ENCODE data around the gene NPC2.

Gene NPC2

DNA sequence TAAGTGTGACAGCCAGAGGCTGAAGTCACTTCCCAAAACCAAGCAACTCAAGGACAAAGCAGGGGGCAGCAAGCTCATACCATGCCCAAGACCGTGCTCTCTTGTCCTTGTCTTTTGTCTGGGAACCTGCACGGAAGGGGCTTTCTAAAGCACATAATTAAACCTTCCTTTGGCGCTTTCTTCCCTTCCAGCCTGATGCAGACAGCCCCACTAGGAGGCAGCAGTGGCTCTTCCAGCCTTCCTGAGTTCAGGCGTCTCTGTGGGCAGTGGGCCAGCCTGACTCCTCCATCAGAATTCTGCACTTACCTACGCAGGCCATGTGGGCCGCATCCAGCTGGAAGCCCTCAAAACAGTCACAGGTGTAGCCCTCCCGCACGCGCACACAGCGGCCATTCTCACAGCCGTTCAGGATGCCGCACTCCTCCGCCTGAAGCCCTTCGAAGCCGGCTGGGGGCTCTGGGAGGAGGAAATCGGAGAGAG lies 8.1 kb upstream of the NPC2 start:
- Mint-ChIP-seq H3K4me3 (no peak overlapping the region), H3K27ac (no peak overlapping the region), H3K27me3 (no peaks in the 10 kb centered on the region), H3K4me1 (peaks cover 13% of the 10 kb centered on the region), H3K36me3 (no peaks in the 10 kb centered on the region), H3K9me3 (no peaks in the 10 kb centered on the region)
- ATAC-seq = no peak

DNA sequence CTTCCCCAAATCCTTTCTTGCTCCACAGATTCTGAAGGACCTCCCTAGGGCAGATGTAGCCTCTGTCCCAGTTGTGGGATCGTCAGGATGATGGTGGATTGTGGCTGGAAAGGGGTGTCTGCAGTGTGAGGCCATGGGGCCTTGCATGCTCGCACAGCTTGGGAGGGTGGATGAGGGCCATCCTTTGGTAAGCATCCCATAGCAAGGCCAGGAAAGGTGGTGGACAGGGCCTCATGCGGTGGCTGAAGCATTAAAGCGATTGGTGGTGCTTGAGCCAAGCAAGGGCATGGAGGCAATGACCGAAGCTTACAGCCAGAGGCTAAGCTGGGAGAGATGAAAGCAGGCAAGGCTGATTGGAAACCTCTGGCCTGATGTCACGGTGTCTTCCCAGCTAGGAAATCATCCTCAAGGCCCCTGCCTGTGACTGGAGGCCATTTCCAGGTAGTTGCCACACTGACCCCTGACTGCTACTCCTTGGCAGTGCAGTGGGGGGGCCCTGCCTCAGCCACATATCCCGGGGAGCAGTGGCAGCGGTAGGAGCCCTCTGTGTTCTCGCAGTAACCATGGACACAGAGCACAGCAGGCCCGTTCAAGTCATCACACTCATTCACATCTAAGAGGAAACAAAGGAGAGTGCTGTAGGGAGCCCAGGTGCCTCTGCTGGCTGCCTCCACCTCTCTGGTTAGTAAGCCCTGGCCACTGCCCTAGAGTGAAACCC lies 7.5 kb upstream of the NPC2 start:
- H3K27ac Mint-ChIP-seq = no peak overlapping the region

DNA sequence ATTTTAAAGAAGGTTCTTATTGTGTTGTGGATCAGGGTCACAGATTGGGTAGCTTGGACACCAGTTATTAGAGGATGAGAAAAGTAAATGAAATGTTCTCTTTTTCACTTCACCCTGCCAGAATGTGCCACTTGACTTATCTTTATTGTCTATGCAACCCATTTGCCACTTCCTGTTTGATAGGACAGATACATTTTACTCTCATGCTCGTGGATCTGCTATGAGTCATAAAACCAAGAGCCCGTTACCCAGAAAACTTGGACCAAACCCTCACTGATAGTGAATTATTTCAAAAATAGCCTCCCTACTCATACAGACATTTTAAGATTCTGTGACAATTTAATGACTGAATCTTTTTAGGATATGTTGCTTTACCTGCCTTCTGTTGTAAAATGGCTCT lies 2.3 kb upstream of the NPC2 start:
- H3K36me3 Mint-ChIP-seq = no peaks in the 10 kb centered on the region
- H3K4me3 Mint-ChIP-seq = no peak overlapping the region
- no peak for ATAC-seq
- no peaks in the 10 kb centered on the region for H3K27me3 Mint-ChIP-seq
- no peak overlapping the region for H3K27ac Mint-ChIP-seq
- H3K4me1 Mint-ChIP-seq = peaks cover 14% of the 10 kb centered on the region
- H3K9me3 Mint-ChIP-seq = no peaks in the 10 kb centered on the region

More for the DNA sequence above, 7.5 kb upstream of the NPC2 start:
- no peak overlapping the region for H3K4me3 Mint-ChIP-seq
- no peak for ATAC-seq
- H3K4me1 Mint-ChIP-seq = peaks cover 7% of the 10 kb centered on the region
- H3K9me3 Mint-ChIP-seq = no peaks in the 10 kb centered on the region
- no peaks in the 10 kb centered on the region for H3K36me3 Mint-ChIP-seq
- no peaks in the 10 kb centered on the region for H3K27me3 Mint-ChIP-seq

DNA sequence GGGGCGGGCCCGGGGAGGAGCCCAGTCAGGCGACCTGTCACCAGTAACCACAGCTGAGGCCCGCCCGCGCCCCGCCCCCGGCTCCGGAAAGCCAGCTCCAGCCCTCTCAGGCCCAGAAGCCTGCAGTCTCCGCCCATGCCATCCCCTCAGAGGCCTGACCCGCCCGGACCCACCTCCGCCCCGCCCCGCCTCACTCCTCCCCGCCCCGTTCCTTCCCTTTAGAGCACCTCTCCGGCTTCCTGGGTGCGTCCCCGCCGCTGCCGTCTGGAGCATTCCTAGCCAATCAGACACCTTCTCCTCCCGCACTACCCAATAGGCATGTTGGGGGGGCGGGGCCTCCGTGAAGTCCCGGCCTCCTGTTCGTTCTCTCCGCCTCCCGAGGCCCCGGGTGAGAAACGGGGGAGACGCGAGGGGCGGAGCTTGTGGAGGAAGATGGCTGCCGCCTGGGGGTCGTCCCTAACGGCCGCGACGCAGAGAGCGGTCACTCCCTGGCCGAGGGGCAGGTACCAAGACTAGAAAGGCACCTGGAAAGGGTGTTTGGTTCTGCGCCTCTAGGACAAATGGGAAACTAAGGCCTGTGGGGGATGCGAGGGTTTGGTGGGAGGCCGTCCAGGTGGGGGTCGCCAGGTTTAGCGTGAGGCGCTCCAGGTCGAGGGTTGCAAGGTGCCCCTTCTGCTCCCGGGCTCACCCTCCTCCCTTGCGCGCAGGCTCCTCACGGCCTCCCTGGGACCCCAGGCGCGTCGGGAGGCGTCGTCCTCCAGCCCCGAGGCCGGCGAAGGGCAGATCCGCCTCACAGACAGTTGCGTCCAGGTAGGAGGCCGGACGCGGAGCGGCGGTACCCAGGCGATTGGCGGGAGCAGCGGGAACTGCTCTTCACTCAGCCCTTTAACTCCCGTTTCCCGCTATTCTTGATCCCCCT lies 497 bp upstream of the NPC2 start, which contains the start of gene ISCA2:
Gene ISCA2, plus strand, starts transcription at position 423 of the 919 bp plus-strand sequence. Its CDS starts 10 bp downstream, at position 433.
- Mint-ChIP-seq H3K4me1 (peaks cover 20% of the 10 kb centered on the region), H3K9me3 (no peaks in the 10 kb centered on the region), H3K27me3 (no peaks in the 10 kb centered on the region), H3K4me3 (no peak within 1 kb of the TSS), H3K27ac (no peak within 1 kb of the TSS), H3K36me3 (no peaks in the 10 kb centered on the region)
- peak; percentile 97 for ATAC-seq

DNA sequence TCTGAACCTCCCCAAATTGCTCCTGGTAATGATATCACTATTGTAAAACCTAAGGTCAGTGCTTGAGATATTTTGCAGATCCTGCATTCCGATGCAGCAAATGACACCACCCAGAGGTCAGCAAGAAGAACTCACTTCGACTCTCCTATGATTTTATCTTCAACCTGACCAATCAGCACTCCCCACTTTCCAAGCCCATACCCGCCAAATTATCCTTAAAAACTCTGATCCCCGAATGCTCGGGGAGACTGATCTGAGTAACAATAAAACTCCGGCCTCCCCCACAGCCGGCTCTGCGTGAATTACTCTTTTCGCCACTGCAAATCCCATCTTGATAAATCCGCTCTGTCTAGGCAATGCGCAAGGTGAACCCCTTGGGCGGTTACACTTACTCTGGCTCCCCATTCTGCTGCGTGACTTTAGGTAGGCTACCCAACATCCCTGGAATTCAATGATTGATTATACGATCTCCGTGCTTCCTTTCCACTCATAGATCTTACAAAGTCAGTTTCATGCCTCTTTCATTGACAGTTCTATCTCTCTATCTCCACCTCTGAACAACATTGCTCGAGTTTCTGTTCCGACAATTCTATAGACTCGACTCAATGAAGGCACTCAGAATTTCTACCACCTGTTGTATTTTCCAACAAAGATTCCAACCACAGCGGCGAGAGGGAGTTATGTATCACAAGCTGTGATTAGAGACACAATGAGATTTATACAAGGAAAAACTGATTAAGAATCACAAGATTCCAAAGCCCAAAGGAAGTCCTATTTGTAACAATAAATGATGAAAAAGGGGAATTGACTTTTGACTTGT lies 939 bp downstream of the NPC2 start:
- no peaks in the 10 kb centered on the region for H3K27me3 Mint-ChIP-seq
- H3K27ac Mint-ChIP-seq = no peak overlapping the region
- H3K4me1 Mint-ChIP-seq = peaks cover 21% of the 10 kb centered on the region
- H3K9me3 Mint-ChIP-seq = no peaks in the 10 kb centered on the region
- no peaks in the 10 kb centered on the region for H3K36me3 Mint-ChIP-seq
- H3K4me3 Mint-ChIP-seq = no peak overlapping the region
- no peak for ATAC-seq

DNA sequence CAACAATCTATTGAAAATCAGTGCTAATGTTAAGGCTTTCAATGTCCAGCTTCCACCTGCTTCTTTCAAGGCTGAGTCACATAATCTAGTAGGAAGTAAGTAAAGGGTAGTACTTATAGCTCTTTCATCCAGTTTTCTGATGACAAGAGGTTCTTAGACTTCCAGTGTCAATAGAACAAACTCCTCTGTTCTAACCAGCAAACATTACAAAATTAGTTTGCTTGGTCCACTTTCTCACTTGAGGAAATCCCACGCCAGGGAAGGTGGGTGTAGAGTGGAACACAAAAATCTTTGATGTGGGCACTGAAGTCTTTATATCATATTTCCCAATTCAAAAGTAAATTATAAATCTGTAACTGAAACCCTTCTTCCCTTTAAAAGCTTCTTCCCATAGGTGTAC lies 2.6 kb downstream of the NPC2 start:
- no peak overlapping the region for H3K27ac Mint-ChIP-seq
- ATAC-seq = no peak
- no peaks in the 10 kb centered on the region for H3K27me3 Mint-ChIP-seq
- H3K4me1 Mint-ChIP-seq = peaks cover 21% of the 10 kb centered on the region
- no peaks in the 10 kb centered on the region for H3K36me3 Mint-ChIP-seq
- H3K4me3 Mint-ChIP-seq = no peak overlapping the region
- H3K9me3 Mint-ChIP-seq = no peaks in the 10 kb centered on the region

DNA sequence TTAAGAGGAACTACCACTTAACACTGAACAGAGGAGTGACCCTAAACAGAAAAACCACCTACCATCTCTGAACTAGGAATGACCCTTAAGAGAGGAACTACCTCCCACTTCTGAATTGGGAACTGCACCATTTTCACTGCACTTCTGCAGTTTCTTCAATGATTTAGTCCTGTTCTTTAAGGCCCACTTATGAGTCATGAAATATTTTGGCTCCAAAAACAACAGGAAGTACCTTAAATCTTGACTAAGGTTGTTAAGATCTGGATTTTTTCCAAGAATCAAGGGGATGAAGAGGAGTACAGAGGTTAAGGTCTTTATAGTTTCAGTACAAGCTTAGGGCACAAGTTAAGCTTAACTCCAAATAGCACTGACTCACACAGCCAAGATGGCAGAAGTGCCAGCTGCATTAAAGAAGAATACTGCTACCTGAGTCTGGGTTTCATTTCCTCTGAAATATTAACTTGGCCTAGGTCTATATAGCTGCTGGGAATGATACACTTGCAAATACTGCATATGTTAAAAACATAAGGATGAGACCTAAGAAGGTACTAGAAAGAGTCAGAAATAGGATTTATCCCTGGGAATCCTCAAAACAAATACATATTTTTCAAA lies 4.2 kb downstream of the NPC2 start:
- Mint-ChIP-seq H3K36me3 (peaks cover 11% of the 10 kb centered on the region), H3K27ac (peak overlapping the region; percentile 44), H3K27me3 (no peaks in the 10 kb centered on the region), H3K4me1 (peaks cover 7% of the 10 kb centered on the region), H3K9me3 (no peaks in the 10 kb centered on the region), H3K4me3 (no peak overlapping the region)
- ATAC-seq = no peak

DNA sequence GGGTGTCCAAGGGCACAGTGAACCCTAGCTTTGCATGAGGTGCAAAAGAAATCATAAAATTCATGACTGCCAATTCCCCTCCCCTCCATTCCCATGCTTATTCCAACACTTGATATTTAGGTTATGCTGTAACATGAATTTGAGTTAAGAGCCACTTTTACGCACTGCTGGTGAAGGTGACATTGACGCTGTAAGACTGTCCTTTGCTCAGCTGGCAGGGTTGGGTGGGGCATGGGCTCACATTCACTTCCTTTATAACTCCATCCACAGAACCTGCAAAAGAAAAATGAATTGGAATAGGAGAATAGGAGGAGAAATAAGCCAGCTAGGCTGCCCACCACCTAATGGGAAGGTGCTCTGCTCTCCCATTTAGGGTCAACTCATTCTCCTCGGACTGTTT lies 6.9 kb downstream of the NPC2 start:
- Mint-ChIP-seq H3K4me3 (no peak overlapping the region), H3K9me3 (no peaks in the 10 kb centered on the region), H3K4me1 (peaks cover 7% of the 10 kb centered on the region), H3K27me3 (no peaks in the 10 kb centered on the region), H3K27ac (no peak overlapping the region), H3K36me3 (peaks cover 32% of the 10 kb centered on the region)
- ATAC-seq = no peak

DNA sequence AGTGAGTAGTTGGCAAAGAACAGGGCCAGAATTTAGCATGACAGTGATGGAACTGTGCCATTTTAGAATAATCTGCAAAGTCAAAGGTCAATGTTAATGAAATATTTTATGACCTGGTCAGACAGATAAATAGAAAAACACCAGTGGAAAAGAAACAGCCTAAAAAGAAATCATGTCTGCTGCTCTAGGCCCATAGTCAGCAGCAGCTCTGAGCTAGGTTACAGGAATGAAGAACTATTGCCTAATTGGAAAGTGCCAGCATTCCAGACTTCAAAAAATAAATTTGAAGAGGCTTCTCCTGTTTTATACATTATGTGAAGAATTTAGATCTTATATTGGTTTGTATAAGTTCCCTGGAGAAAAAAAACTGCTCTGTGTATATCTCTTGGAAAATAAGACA lies 9.8 kb downstream of the NPC2 start:
- H3K27ac Mint-ChIP-seq = no peak overlapping the region
- no peak overlapping the region for H3K4me3 Mint-ChIP-seq
- no peaks in the 10 kb centered on the region for H3K4me1 Mint-ChIP-seq
- no peak for ATAC-seq
- no peaks in the 10 kb centered on the region for H3K9me3 Mint-ChIP-seq
- no peaks in the 10 kb centered on the region for H3K27me3 Mint-ChIP-seq
- peaks cover 49% of the 10 kb centered on the region for H3K36me3 Mint-ChIP-seq

DNA sequence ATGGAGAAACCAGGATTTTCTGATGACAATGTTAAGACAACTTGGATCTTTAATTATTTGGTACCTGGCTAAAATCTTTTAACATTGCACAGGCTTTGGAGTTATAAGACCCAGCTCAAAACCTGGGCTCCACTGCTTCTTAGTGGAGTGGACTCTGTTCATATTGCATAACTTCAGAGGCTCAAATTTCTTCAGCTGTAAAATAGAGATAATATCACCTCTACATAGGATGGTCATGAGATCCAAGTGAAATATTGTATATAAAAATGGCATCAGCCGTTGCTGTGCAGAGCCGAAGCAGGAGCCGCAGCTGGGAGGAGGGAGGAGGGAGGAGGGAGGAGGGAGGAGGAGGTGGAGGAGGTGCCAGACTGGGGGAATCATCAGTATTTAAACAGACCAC lies 10.5 kb downstream of the NPC2 start:
- Mint-ChIP-seq H3K27ac (no peak overlapping the region), H3K27me3 (no peaks in the 10 kb centered on the region), H3K4me3 (no peak overlapping the region), H3K9me3 (no peaks in the 10 kb centered on the region), H3K4me1 (no peaks in the 10 kb centered on the region), H3K36me3 (peaks cover 49% of the 10 kb centered on the region)
- ATAC-seq = no peak

DNA sequence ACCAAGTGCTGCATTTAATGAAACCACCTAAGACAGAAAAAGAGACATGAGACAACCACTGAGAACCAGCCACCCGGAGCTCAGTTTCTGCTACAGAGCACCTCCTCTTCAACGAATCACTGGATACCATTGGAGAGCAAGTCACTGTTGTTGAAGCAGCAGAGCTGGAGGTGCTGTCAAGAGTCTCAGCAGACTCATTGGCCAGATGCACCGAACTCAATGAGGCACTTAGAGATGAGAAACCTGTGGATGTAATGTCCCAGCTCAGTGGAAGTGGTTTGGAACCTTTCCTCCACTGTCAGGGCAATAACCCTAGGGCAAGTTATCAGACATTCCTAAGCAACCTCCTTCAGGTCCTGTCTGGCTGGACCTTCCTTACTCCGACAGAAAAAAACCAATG lies 13.1 kb downstream of the NPC2 start:
- H3K4me3 Mint-ChIP-seq = no peak overlapping the region
- no peaks in the 10 kb centered on the region for H3K27me3 Mint-ChIP-seq
- no peaks in the 10 kb centered on the region for H3K4me1 Mint-ChIP-seq
- H3K36me3 Mint-ChIP-seq = peaks cover 68% of the 10 kb centered on the region
- ATAC-seq = no peak
- no peak overlapping the region for H3K27ac Mint-ChIP-seq
- no peaks in the 10 kb centered on the region for H3K9me3 Mint-ChIP-seq

DNA sequence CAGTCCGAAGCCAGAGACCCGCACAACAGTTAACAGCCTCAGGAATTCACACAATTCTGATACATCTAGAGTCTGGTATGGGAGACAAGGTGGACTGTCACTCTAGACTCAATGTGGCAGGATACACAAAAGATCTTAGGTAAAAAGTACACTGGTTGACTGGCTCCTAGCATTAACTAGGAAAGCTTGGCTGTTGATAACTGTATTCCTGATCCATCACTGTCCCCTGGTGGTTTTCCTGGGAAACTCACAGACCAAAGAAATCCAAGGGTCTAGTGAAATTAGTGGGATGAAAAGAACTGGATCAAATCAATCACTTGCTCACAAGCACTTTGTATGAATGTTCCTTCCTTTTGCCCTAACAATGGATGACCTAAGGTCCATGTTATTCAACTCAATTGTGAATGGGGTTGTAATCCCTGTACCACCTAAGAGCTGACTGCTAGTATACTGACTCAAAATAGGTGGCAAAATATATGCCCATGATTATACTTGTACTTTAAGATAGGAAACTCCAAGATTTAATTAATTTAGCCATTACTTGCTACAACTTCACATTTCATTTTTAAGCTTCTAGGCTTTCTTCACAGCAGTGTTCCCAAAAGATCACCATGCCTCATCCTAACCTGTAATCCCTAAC lies 14.0 kb downstream of the NPC2 start:
- no peak for ATAC-seq
- no peak overlapping the region for H3K4me3 Mint-ChIP-seq
- H3K27me3 Mint-ChIP-seq = no peaks in the 10 kb centered on the region
- H3K4me1 Mint-ChIP-seq = no peaks in the 10 kb centered on the region
- H3K27ac Mint-ChIP-seq = no peak overlapping the region
- peaks cover 65% of the 10 kb centered on the region for H3K36me3 Mint-ChIP-seq
- H3K9me3 Mint-ChIP-seq = no peaks in the 10 kb centered on the region

DNA sequence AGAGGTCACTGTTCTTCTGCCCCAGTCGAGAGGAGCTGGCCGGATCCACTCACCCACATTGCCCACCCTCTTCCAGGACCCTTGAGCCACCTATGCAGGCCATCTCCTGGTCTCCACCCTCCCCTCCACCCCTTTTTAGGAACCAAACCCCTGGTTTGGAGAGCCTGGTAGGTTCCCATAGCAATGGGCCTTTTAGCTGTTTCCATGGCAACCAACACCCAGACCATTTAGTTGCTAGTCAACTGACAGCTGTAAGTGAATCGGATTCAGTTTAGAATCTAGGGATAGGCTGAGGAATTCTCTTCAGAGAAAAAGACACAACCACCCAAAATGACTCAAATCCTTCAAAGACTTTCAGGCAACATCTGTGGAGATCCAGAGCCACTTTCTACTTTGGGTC lies 16.5 kb downstream of the NPC2 start:
- no peak overlapping the region for H3K4me3 Mint-ChIP-seq
- H3K27ac Mint-ChIP-seq = peak overlapping the region; percentile 4
- H3K4me1 Mint-ChIP-seq = no peaks in the 10 kb centered on the region
- no peaks in the 10 kb centered on the region for H3K27me3 Mint-ChIP-seq
- no peak for ATAC-seq
- H3K36me3 Mint-ChIP-seq = peaks cover 68% of the 10 kb centered on the region
- H3K9me3 Mint-ChIP-seq = peaks cover 4% of the 10 kb centered on the region

DNA sequence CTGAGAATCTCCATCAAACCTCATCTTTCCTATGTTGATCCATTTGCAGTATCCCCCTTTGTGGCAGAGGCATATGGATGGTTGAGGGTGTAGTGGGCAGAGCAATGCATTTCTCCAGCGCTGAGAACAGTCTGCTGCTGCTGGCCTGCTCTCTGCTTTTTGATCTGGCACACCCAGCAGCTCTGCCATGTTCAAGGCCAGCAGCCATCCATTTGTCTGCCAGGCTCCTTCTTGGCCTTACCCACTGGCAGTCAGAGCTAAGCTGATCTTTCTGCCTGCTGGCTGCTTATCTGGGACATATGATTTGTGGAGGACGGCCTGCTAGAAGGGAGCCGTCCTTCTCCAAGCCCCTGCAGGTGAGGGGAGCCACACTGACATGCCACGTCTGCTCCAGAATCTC lies 17.0 kb downstream of the NPC2 start:
- no peak overlapping the region for H3K4me3 Mint-ChIP-seq
- no peaks in the 10 kb centered on the region for H3K27me3 Mint-ChIP-seq
- H3K9me3 Mint-ChIP-seq = peaks cover 4% of the 10 kb centered on the region
- H3K4me1 Mint-ChIP-seq = no peaks in the 10 kb centered on the region
- no peak overlapping the region for H3K27ac Mint-ChIP-seq
- H3K36me3 Mint-ChIP-seq = peaks cover 64% of the 10 kb centered on the region
- ATAC-seq = no peak
